Neural progenitor cell (in vitro differentiated cells): ENCODE results near the gene PTGDS. TPM values are rescaled to one million over a fixed set of nuclear protein-coding genes. Genes with fewer than 3 reads are reported as not detected.

ENCODE experiments used
- DNase-seq: peaks from one replicate; pipeline ENCODE4 v3.0.0-alpha.2; 2016; ENCODE audit warnings: low spot score
- H2AFZ ChIP-seq: fragments of 200-600 bp; sonication (generic); replicated peaks from 2 replicates; pipeline ENCODE4 v1.6.1; 2016; ENCODE audit warnings: antibody characterized with exemption
- H3F3A ChIP-seq: fragments of 200-600 bp; sonication (generic); 2 replicates; pipeline ENCODE4 v1.6.1; 2016; ENCODE audit warnings: antibody characterized with exemption, low read depth
- H3K27ac ChIP-seq: fragments of 200-600 bp; sonication (generic); 2 replicates; pipeline ENCODE4 v1.5.1; 2016; ENCODE audit warnings: mild to moderate bottlenecking
- H3K27me3 ChIP-seq: fragments of 200-600 bp; sonication (generic); 2 replicates; pipeline ENCODE4 v1.6.1; 2016; ENCODE audit warnings: mild to moderate bottlenecking, moderate library complexity
- H3K36me3 ChIP-seq: fragments of 200-600 bp; sonication (generic); 2 replicates; pipeline ENCODE4 v1.5.1; 2016
- H3K4me1 ChIP-seq: fragments of 200-600 bp; sonication (generic); 2 replicates; pipeline ENCODE4 v1.6.1; 2016; ENCODE audit warnings: mixed run types
- H3K4me2 ChIP-seq: fragments of 200-600 bp; sonication (generic); 2 replicates; pipeline ENCODE4 v1.6.1; 2016
- H3K4me3 ChIP-seq: fragments of 200-600 bp; sonication (generic); 2 replicates; pipeline ENCODE4 v1.5.1; 2016
- H3K79me2 ChIP-seq: fragments of 200-600 bp; sonication (generic); 2 replicates; pipeline ENCODE4 v1.6.1; 2016; ENCODE audit warnings: low read depth
- H3K9ac ChIP-seq: fragments of 200-600 bp; sonication (generic); 2 replicates; pipeline ENCODE4 v1.6.1; 2016
- H3K9me3 ChIP-seq: fragments of 200-600 bp; sonication (generic); 2 replicates; pipeline ENCODE4 v1.5.1; 2016; ENCODE audit warnings: low read depth
- H4K20me1 ChIP-seq: fragments of 200-600 bp; sonication (generic); 2 replicates; pipeline ENCODE4 v1.6.1; 2016; ENCODE audit warnings: low read depth
- H3K27ac Mint-ChIP-seq: 3 replicates; pipeline ENCODE4 v1.8.0; 2021; ENCODE audit warnings: mixed read lengths
- H3K27me3 Mint-ChIP-seq: 2 replicates; pipeline ENCODE4 v1.8.0; 2022; ENCODE audit warnings: low read depth, mild to moderate bottlenecking, inconsistent platforms, moderate library complexity, mixed read lengths; ENCODE audit not compliant: insufficient read depth
- H3K36me3 Mint-ChIP-seq: 3 replicates; pipeline ENCODE4 v1.8.0; 2021; ENCODE audit warnings: mixed read lengths
- H3K4me1 Mint-ChIP-seq: 3 replicates; pipeline ENCODE4 v1.8.0; 2021; ENCODE audit warnings: mixed read lengths
- H3K4me3 Mint-ChIP-seq: 3 replicates; pipeline ENCODE4 v1.8.0; 2021; ENCODE audit warnings: mild to moderate bottlenecking, moderate library complexity, mixed read lengths
- H3K9me3 Mint-ChIP-seq: 3 replicates; pipeline ENCODE4 v1.8.0; 2020; ENCODE audit warnings: mixed read lengths
- EZH2 ChIP-seq: fragments of 200-600 bp; sonication (generic); IDR thresholded peaks from 2 replicates; pipeline ENCODE4 v1.6.1; 2017; ENCODE audit warnings: antibody characterized with exemption, mild to moderate bottlenecking, moderate library complexity
- EZH2phosphoT487 ChIP-seq: fragments of 200-600 bp; sonication (generic); IDR thresholded peaks from 2 replicates; pipeline ENCODE4 v1.6.1; 2017; ENCODE audit warnings: antibody characterized with exemption
- total RNA-seq: library from RNA; depleted of rRNA; stranded (reverse); fragments of >200 nt; gene quantifications from 2 replicates; pipeline ENCODE4 v1.2.3, GENCODE V29; 2015; ENCODE audit warnings: low replicate concordance
- TF ChIP-seq, protein P1 (sequence below): fragments of 200-600 bp; sonication (generic); IDR thresholded peaks from 2 replicates; pipeline ENCODE4 v1.5.1; 2017; ENCODE audit warnings: antibody characterized with exemption, mild to moderate bottlenecking

PTGDS gene
- total RNA-seq, 1 donor from 2014 or later, result not detected

DNA sequence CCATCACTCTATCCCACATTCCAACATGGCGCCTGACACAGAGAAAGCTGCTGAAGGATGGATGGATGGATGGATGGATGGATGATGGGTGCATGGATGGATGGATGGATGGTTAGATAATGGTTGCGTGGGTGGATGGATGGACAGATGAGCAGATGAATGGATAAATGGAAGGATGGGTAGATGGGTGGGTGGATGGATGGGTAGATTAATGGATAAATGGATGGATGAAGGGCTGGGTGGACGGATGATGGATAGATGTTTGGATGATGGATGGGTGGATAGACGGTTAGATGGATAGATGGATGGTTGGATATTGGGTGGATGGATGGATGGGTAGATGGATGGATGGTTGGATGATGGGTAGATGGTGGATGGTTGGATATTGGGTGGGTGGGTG, 20.7 kb upstream of the PTGDS start:
- peaks cover 2% of the 10 kb centered on the region for H3K4me1 ChIP-seq
- H3K9me3 ChIP-seq, result no peaks in the 10 kb centered on the region
- H3K27ac ChIP-seq, result no peak overlapping the region
- no peak overlapping the region for H3K9ac ChIP-seq
- Mint-ChIP-seq H3K4me3 (no peak overlapping the region), H3K27ac (no peak overlapping the region), H3K27me3 (peaks cover 9% of the 10 kb centered on the region), H3K9me3 (no peaks in the 10 kb centered on the region), H3K4me1 (peaks cover 2% of the 10 kb centered on the region), H3K36me3 (peaks cover 3% of the 10 kb centered on the region)
- no peak overlapping the region for H3K4me3 ChIP-seq
- TF ChIP-seq, protein P1, sequence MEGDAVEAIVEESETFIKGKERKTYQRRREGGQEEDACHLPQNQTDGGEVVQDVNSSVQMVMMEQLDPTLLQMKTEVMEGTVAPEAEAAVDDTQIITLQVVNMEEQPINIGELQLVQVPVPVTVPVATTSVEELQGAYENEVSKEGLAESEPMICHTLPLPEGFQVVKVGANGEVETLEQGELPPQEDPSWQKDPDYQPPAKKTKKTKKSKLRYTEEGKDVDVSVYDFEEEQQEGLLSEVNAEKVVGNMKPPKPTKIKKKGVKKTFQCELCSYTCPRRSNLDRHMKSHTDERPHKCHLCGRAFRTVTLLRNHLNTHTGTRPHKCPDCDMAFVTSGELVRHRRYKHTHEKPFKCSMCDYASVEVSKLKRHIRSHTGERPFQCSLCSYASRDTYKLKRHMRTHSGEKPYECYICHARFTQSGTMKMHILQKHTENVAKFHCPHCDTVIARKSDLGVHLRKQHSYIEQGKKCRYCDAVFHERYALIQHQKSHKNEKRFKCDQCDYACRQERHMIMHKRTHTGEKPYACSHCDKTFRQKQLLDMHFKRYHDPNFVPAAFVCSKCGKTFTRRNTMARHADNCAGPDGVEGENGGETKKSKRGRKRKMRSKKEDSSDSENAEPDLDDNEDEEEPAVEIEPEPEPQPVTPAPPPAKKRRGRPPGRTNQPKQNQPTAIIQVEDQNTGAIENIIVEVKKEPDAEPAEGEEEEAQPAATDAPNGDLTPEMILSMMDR, result no peak
- TF ChIP-seq EZH2phosphoT487 (no peak), EZH2 (no peak)
- H3K36me3 ChIP-seq, result no peaks in the 10 kb centered on the region
- DNase-seq, result no peak
- H3K27me3 ChIP-seq, result no peaks in the 10 kb centered on the region
- no peaks in the 10 kb centered on the region for H3K79me2 ChIP-seq
- H3F3A ChIP-seq, result no peaks in the 10 kb centered on the region
- no peak overlapping the region for H3K4me2 ChIP-seq
- H2AFZ ChIP-seq, result no peak overlapping the region
- H4K20me1 ChIP-seq, result no peaks in the 10 kb centered on the region

DNA sequence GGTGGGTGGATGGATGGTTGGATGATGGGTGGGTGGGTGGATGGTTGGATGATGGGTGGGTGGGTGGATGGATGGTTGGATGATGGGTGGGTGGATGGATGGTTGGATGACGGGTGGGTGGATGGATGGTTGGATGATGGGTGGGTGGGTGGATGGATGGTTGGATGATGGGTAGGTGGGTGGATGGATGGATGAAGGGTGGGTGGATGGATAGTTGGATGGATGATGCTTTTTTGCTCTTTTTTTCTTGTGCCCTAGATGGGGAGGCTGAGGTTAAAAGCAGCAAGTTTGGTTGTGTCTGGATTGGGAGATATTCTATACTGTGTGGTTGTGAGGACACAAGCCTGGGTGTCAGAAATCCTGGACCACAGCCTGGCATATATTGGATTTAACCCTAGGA, 19.8 kb upstream of the PTGDS start:
- no peaks in the 10 kb centered on the region for H3K79me2 ChIP-seq
- no peaks in the 10 kb centered on the region for H3F3A ChIP-seq
- no peaks in the 10 kb centered on the region for H3K4me1 ChIP-seq
- no peak overlapping the region for H2AFZ ChIP-seq
- no peak overlapping the region for H3K9ac ChIP-seq
- Mint-ChIP-seq H3K9me3 (no peaks in the 10 kb centered on the region), H3K4me3 (no peak overlapping the region), H3K27ac (no peak overlapping the region), H3K27me3 (peaks cover 9% of the 10 kb centered on the region), H3K4me1 (peaks cover 2% of the 10 kb centered on the region), H3K36me3 (peaks cover 3% of the 10 kb centered on the region)
- no peaks in the 10 kb centered on the region for H3K9me3 ChIP-seq
- H3K27ac ChIP-seq, result no peak overlapping the region
- TF ChIP-seq EZH2, result no peak
- TF ChIP-seq, protein P1, result no peak
- no peak for TF ChIP-seq EZH2phosphoT487
- H3K27me3 ChIP-seq, result no peaks in the 10 kb centered on the region
- no peak for DNase-seq
- H3K4me3 ChIP-seq, result no peak overlapping the region
- no peaks in the 10 kb centered on the region for H3K36me3 ChIP-seq
- H4K20me1 ChIP-seq, result no peaks in the 10 kb centered on the region
- no peak overlapping the region for H3K4me2 ChIP-seq

DNA sequence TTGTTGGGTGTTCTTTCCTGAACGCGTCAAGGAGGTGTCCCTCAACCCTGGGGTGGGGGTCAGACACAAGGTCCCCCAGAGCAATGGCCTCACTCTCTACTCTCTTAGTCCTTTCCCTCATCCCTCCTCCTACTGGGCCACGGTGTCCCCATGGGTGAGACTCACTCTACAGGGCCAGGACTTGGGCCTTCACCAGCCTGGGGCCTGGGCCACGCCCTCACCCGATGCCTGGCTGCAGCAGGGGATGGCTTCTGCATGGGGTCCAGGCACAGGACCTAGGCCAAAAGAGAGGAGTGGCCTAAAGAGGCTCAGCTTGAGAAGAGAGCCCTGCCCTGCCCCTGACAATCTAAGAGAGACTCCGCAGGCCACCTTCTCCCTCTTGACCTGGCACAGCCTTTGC, 19.4 kb upstream of the PTGDS start:
- Histone ChIP-seq H3K79me2 (no peaks in the 10 kb centered on the region), H3K4me1 (no peaks in the 10 kb centered on the region), H4K20me1 (no peaks in the 10 kb centered on the region), H3K4me3 (no peak overlapping the region), H3K27ac (no peak overlapping the region), H2AFZ (no peak overlapping the region), H3K9me3 (no peaks in the 10 kb centered on the region), H3K27me3 (no peaks in the 10 kb centered on the region), H3K9ac (no peak overlapping the region), H3F3A (no peaks in the 10 kb centered on the region), H3K36me3 (no peaks in the 10 kb centered on the region), H3K4me2 (no peak overlapping the region)
- no peak for DNase-seq
- TF ChIP-seq EZH2, result no peak
- TF ChIP-seq, protein P1, result no peak
- no peak for TF ChIP-seq EZH2phosphoT487
- Mint-ChIP-seq H3K9me3 (no peaks in the 10 kb centered on the region), H3K4me3 (no peak overlapping the region), H3K27me3 (peaks cover 9% of the 10 kb centered on the region), H3K4me1 (peaks cover 4% of the 10 kb centered on the region), H3K27ac (no peak overlapping the region), H3K36me3 (peaks cover 3% of the 10 kb centered on the region)

DNA sequence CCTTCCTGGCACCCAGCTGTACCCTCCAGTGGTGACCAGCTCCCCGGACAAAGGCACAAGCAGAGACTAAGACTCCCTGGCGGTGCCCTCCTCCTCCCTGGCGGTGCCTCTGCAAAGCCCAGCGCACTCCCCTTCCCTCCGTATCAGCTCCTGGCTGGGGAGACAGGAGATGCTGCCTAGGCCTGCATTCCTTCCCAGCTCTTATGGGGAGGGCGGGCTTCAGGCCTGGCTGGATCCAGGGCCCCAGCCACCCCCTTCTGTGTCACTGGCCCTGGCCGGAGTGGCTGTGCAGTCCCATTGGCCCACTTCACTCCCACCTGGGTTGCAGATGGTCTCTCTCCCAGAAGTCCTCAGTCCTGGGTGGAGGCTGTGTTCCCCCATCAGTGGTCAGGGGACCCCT, 18.8 kb upstream of the PTGDS start:
- H3F3A ChIP-seq, result no peaks in the 10 kb centered on the region
- H3K36me3 ChIP-seq, result no peaks in the 10 kb centered on the region
- Mint-ChIP-seq H3K9me3 (no peaks in the 10 kb centered on the region), H3K4me3 (no peak overlapping the region), H3K27me3 (peaks cover 9% of the 10 kb centered on the region), H3K27ac (no peak overlapping the region), H3K36me3 (peaks cover 3% of the 10 kb centered on the region), H3K4me1 (peaks cover 6% of the 10 kb centered on the region)
- no peak overlapping the region for H3K27ac ChIP-seq
- no peaks in the 10 kb centered on the region for H3K79me2 ChIP-seq
- no peak overlapping the region for H3K4me3 ChIP-seq
- H2AFZ ChIP-seq, result no peak overlapping the region
- no peaks in the 10 kb centered on the region for H3K4me1 ChIP-seq
- TF ChIP-seq, protein P1, result no peak
- no peak for TF ChIP-seq EZH2
- TF ChIP-seq EZH2phosphoT487, result no peak
- H4K20me1 ChIP-seq, result no peaks in the 10 kb centered on the region
- H3K9me3 ChIP-seq, result no peaks in the 10 kb centered on the region
- DNase-seq, result no peak
- no peak overlapping the region for H3K4me2 ChIP-seq
- H3K27me3 ChIP-seq, result no peaks in the 10 kb centered on the region
- no peak overlapping the region for H3K9ac ChIP-seq
